Tracheal epithelial cell (primary cell): ENCODE data around the gene SLC25A39. TPM values are rescaled to one million over a fixed set of nuclear protein-coding genes. Genes with fewer than 3 reads are reported as not detected.

Source experiments
- total RNA-seq: library from RNA; depleted of rRNA; stranded (reverse); fragments of >200 nt; gene quantifications from 2 replicates; pipeline ENCODE4 v1.2.1, GENCODE V29; 2014

SLC25A39 gene
- 111 and 155 TPM in 2 replicates for total RNA-seq

GRCh38 chr17:44324571-44325275, at the start of gene SLC25A39:
Gene SLC25A39 (minus strand): TSS chr17:44324823. CDS start chr17:44323562, 1,261 bp downstream.

GRCh38 chr17:44363613-44364159, 39.1 kb upstream of the SLC25A39 start, which contains the start of gene FAM171A2:
Gene FAM171A2 (minus strand): TSS chr17:44363853. CDS start chr17:44363714, 139 bp downstream.

GRCh38 chr17:44344939-44345453, 20.4 kb upstream of the SLC25A39 start, which contains the start of gene GRN:
Gene GRN (plus strand): TSS chr17:44345302. CDS start chr17:44349165, 3,863 bp downstream.

GRCh38 chr17:44308320-44308818, 16.3 kb downstream of the SLC25A39 start, which contains the start of gene RUNDC3A:
Gene RUNDC3A (plus strand): TSS chr17:44308601. CDS start chr17:44308833, 232 bp downstream.

Other genes starting within 250 kb of the SLC25A39 start
- 28.4 and 39.4 TPM in 2 replicates for gene HDAC5, start 201.2 kb downstream of the SLC25A39 start, total RNA-seq
- 0.43 and 0.48 TPM in 2 replicates for gene HROB, start 182.9 kb downstream of the SLC25A39 start, total RNA-seq
- gene ASB16, start 154.1 kb downstream of the SLC25A39 start, total RNA-seq, result not detected in 2 replicates
- 16.8 and 21.4 TPM in 2 replicates for gene TMUB2, start 137.9 kb downstream of the SLC25A39 start, total RNA-seq
- 33.0 and 46.9 TPM in 2 replicates for gene ATXN7L3, start 124.9 kb downstream of the SLC25A39 start, total RNA-seq
- gene UBTF, start 105.1 kb downstream of the SLC25A39 start, total RNA-seq, result 22.2 and 28.6 TPM in 2 replicates
- not detected in 2 replicates for gene SLC4A1, start 56.7 kb downstream of the SLC25A39 start, total RNA-seq
- 0.21 and 0.96 TPM in 2 replicates for gene RUNDC3A, start 16.2 kb downstream of the SLC25A39 start, total RNA-seq
- gene GRN, start 20.5 kb upstream of the SLC25A39 start, total RNA-seq, result 481 and 614 TPM in 2 replicates
- gene FAM171A2, start 39.0 kb upstream of the SLC25A39 start, total RNA-seq, result 1.5 and 3.6 TPM in 2 replicates
- not detected in 2 replicates for gene ITGA2B, start 64.8 kb upstream of the SLC25A39 start, total RNA-seq
- gene GPATCH8, start 178.6 kb upstream of the SLC25A39 start, total RNA-seq, result 7.5 and 10.4 TPM in 2 replicates
- gene FZD2, start 232.7 kb upstream of the SLC25A39 start, total RNA-seq, result 0.21 and 1.7 TPM in 2 replicates